Activated CD4-positive, alpha-beta T cell treated with anti-CD3 and anti-CD28 coated beads for 36 hours (primary cell): ENCODE measurements around the gene ZNF319. TPM values are rescaled to one million over a fixed set of nuclear protein-coding genes. Genes with fewer than 3 reads are reported as not detected.
A peak's percentile ranks its signal among the peaks of the same experiment; 100 is the strongest.

Experiments used
- ATAC-seq: fragments of 200-7000 bp; cut with Tn5 transposase; one replicate; pipeline ENCODE4 v1.10.0; 2021; ENCODE audit warnings: mild to moderate bottlenecking, moderate library complexity
- CTCF ChIA-PET: fragments of 350-600 bp; sonication (Branson Sonifier 250); formaldehyde crosslinking; loops from one replicate; lab custom pipeline; 2021; ENCODE audit warnings: antibody characterized with exemption; lab: Charles Lee
- POLR2A ChIA-PET: fragments of 350-600 bp; sonication (Branson Sonifier 250); formaldehyde crosslinking; loops from one replicate; lab custom pipeline; 2021; ENCODE audit warnings: antibody characterized with exemption, inconsistent platforms; lab: Charles Lee
- DNase-seq: peaks from one replicate; pipeline ENCODE4 v3.0.0-alpha.2; 2020
- H3K27ac Mint-ChIP-seq: one replicate; pipeline ENCODE4 v1.8.0; 2021; ENCODE audit warnings: mixed read lengths
- H3K27me3 Mint-ChIP-seq: one replicate; pipeline ENCODE4 v1.8.0; 2021; ENCODE audit warnings: mixed read lengths
- H3K36me3 Mint-ChIP-seq: one replicate; pipeline ENCODE4 v1.8.0; 2021; ENCODE audit warnings: low read depth, mixed read lengths
- H3K4me1 Mint-ChIP-seq: one replicate; pipeline ENCODE4 v1.8.0; 2021; ENCODE audit warnings: mixed read lengths
- H3K4me3 Mint-ChIP-seq: one replicate; pipeline ENCODE4 v1.8.0; 2021; ENCODE audit warnings: mild to moderate bottlenecking, moderate library complexity, mixed read lengths
- H3K9me3 Mint-ChIP-seq: one replicate; pipeline ENCODE4 v1.8.0; 2021; ENCODE audit warnings: low read depth, mixed read lengths
- intact Hi-C, 2 experiments: fragments of 100-400 bp; cut with DNase I in 1 of 2; cut with micrococcal nuclease in 1 of 2; formaldehyde crosslinking; loops; one replicate each; pipeline versions ENCODE4 v1.14.2 to v1.15.1; 2022 to 2024; cut with DNase I, micrococcal nuclease
- total RNA-seq, 2 experiments: library from RNA; stranded (reverse); gene quantifications; one replicate each; pipeline ENCODE4 v1.2.3, GENCODE V29; 2021

ZNF319 gene
- total RNA-seq, 2 experiments from 2014 or later = 5.3 to 6.6 TPM

GRCh38 chr16:58001781-58002415 is 1.4 kb upstream of the ZNF319 start:
- Mint-ChIP-seq H3K4me3 (peak overlapping the region; percentile 91), H3K27ac (no peak overlapping the region), H3K9me3 (no peaks in the 10 kb centered on the region), H3K4me1 (peaks cover 41% of the 10 kb centered on the region), H3K36me3 (peaks cover 18% of the 10 kb centered on the region), H3K27me3 (no peaks in the 10 kb centered on the region)
- DNase-seq (no peak), ATAC-seq (no peak)
- intact Hi-C loops = loop anchor here (1.0 to 5.0 kb wide), 16 partner anchors 17 to 1645 kb away; partner anchors contain the start of genes CCDC102A (in 1 of the 2), CFAP20 (in 1 of the 2), CIAPIN1 (in 1 of the 2) and COQ9 (in 1 of the 2)
- ChIA-PET CTCF (interaction anchor here (1.0 to 1.4 kb wide), 5 partner anchors 10 to 426 kb away, joined by 3 to 5 read pairs (median 3); partner anchors contain the start of gene CNGB1), POLR2A (interaction anchor here (0.7 kb wide), 1 partner anchor 31 kb away, joined by 3 read pairs; the partner anchor contains the start of gene CNGB1)

DNA sequence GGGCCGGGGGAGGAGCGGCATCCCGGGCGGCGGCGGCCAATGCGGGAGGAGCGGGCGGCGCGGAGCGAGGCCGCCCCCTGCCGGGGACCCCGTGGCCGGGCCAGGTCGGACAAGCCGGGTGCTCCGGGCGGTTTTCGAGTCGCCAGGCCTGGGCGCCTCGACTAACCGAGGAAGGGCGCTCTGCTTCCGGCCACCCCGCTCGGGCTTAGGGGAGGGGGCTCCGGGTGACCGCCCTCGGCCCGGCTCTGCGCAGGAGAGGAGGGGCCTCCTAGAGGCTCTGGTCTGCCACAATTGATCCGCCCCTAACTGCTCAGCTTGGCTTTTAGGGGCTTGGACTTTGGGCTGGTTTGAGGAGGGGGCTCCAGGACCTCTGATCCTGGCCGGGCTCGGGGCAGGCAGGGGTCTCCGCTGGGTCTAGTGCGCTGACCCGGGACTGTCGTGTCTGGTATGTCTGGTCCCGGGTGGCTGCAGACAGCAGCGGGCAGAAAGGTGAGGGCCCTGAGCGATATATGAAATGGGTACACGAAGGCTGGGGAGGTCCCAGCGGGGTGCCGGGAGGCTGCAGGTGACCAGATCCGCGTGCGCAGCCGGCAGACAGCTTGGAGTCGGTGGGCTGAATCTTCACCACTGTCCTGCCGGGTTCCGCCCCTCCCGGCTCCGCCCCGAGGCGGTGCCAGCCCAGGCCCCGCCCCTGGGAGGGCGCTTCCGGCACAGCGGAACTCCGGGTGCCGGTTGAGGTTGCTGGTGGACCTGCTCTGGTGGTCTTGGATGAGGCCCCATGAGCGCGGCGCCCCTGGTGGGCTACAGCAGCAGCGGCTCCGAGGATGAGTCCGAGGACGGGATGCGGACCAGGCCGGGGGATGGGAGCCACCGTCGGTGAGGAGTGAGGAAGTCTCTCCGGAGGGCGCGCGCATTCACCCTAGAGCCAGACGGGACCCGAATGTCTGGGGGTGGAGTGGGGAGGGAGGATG is 519 bp upstream of the ZNF319 start, which contains the start of gene USB1:
Gene USB1, plus strand, starts transcription at position 702 of the 971 bp plus-strand sequence. Its CDS starts 77 bp downstream, at position 779.
- Mint-ChIP-seq H3K27ac (peak within 1 kb of the TSS; percentile 80), H3K36me3 (peaks cover 15% of the 10 kb centered on the region), H3K4me3 (peak within 1 kb of the TSS; percentile 91), H3K4me1 (peaks cover 41% of the 10 kb centered on the region), H3K9me3 (no peaks in the 10 kb centered on the region), H3K27me3 (no peaks in the 10 kb centered on the region)
- intact Hi-C loops = loop anchor here (1.0 to 5.0 kb wide), 19 partner anchors 16 to 1644 kb away; partner anchors contain the start of genes CCDC102A (in 1 of the 2), CFAP20 (in 1 of the 2), CIAPIN1 (in 1 of the 2) and COQ9 (in 1 of the 2)
- CTCF ChIA-PET = interaction anchor here (0.8 to 1.4 kb wide), 6 partner anchors 9 to 425 kb away, joined by 3 to 5 read pairs (median 4); partner anchors contain the start of genes CFAP20 and CNGB1
- peak; percentile 89 for DNase-seq
- ATAC-seq = peak; percentile 79
- POLR2A ChIA-PET = interaction anchor here (0.6 to 0.7 kb wide), 2 partner anchors 30 to 128 kb away, joined by 3 read pairs; partner anchors contain the start of genes CFAP20 and CNGB1

GRCh38 chr16:57999366-57999970 is 1.0 kb downstream of the ZNF319 start:
- H3K4me3 Mint-ChIP-seq = peak overlapping the region; percentile 74
- H3K27ac Mint-ChIP-seq = peak overlapping the region; percentile 48
- H3K4me1 Mint-ChIP-seq = peaks cover 51% of the 10 kb centered on the region
- ChIA-PET CTCF (interaction anchor here (0.6 to 1.9 kb wide), 8 partner anchors 11 to 263 kb away, joined by 3 to 9 read pairs (median 3); no protein-coding TSS in a partner anchor), POLR2A (interaction anchor here (0.7 to 0.8 kb wide), 2 partner anchors 94 to 406 kb away, joined by 3 to 4 read pairs; no protein-coding TSS in a partner anchor)
- peaks cover 13% of the 10 kb centered on the region for H3K36me3 Mint-ChIP-seq
- H3K27me3 Mint-ChIP-seq = no peaks in the 10 kb centered on the region
- intact Hi-C loops = loop anchor here in 1 of 2 experiments (1.0 to 10.0 kb wide), 3 partner anchors 195 to 422 kb away; partner anchors contain the start of genes KATNB1 and KIFC3
- peak; percentile 59 for DNase-seq
- no peaks in the 10 kb centered on the region for H3K9me3 Mint-ChIP-seq
- ATAC-seq = peak; percentile 26

DNA sequence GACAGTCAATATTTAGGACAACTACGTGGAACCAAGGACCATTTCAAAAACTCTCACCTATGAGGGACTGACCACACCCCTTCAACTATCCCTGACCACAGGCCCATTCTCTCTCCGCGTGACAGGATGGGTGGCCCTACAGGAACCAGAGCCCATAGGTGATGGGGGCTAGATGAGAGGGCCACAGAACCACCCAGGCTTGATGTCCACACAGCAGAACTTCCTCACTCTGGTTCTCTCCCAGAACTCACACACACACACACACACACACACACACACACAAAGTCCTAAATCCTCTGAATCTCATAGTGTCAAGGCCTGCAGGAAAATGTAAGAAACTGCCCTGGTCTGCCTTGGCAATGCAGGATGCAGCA is 1.5 kb downstream of the ZNF319 start:
- H3K4me3 Mint-ChIP-seq = peak overlapping the region; percentile 74
- ATAC-seq = no peak

GRCh38 chr16:57998486-57998885 is 2.0 kb downstream of the ZNF319 start:
- Mint-ChIP-seq H3K27ac (peak overlapping the region; percentile 47), H3K9me3 (no peaks in the 10 kb centered on the region), H3K4me3 (peak overlapping the region; percentile 74), H3K4me1 (peaks cover 51% of the 10 kb centered on the region), H3K36me3 (peaks cover 13% of the 10 kb centered on the region), H3K27me3 (no peaks in the 10 kb centered on the region)
- intact Hi-C loops = loop anchor here in 1 of 2 experiments (5.0 to 10.0 kb wide), 2 partner anchors 194 to 421 kb away; partner anchors contain the start of gene KIFC3
- POLR2A ChIA-PET = no interaction called here
- ATAC-seq (peak; percentile 25), DNase-seq (peak; percentile 76)
- CTCF ChIA-PET = interaction anchor here (0.8 to 1.9 kb wide), 3 partner anchors 91 to 241 kb away, joined by 3 to 9 read pairs (median 4); no protein-coding TSS in a partner anchor

More for the DNA sequence above, 1.5 kb downstream of the ZNF319 start:
- POLR2A ChIA-PET = interaction anchor here (0.7 to 0.8 kb wide), 2 partner anchors 93 to 406 kb away, joined by 3 to 4 read pairs; no protein-coding TSS in a partner anchor
- no peak for DNase-seq
- intact Hi-C loops = loop anchor here in 1 of 2 experiments (1.0 to 10.0 kb wide), 3 partner anchors 194 to 422 kb away; partner anchors contain the start of genes KATNB1 and KIFC3
- peaks cover 54% of the 10 kb centered on the region for H3K4me1 Mint-ChIP-seq
- H3K27ac Mint-ChIP-seq = peak overlapping the region; percentile 48
- H3K36me3 Mint-ChIP-seq = peaks cover 13% of the 10 kb centered on the region
- no peaks in the 10 kb centered on the region for H3K9me3 Mint-ChIP-seq
- no peaks in the 10 kb centered on the region for H3K27me3 Mint-ChIP-seq
- CTCF ChIA-PET = interaction anchor here (0.6 to 1.9 kb wide), 5 partner anchors 92 to 263 kb away, joined by 3 to 9 read pairs (median 3); no protein-coding TSS in a partner anchor

GRCh38 chr16:57997528-57998265 is 2.8 kb downstream of the ZNF319 start:
- Mint-ChIP-seq H3K27ac (peak overlapping the region; percentile 47), H3K4me3 (peak overlapping the region; percentile 74), H3K27me3 (no peaks in the 10 kb centered on the region), H3K4me1 (peaks cover 51% of the 10 kb centered on the region), H3K9me3 (no peaks in the 10 kb centered on the region), H3K36me3 (peaks cover 13% of the 10 kb centered on the region)
- CTCF ChIA-PET = interaction anchor here (1.0 to 1.9 kb wide), 3 partner anchors 11 to 238 kb away, joined by 3 to 9 read pairs (median 3); no protein-coding TSS in a partner anchor
- POLR2A ChIA-PET = no interaction called here
- ATAC-seq = no peak
- intact Hi-C loops = loop anchor here in 1 of 2 experiments (5.0 to 10.0 kb wide), 2 partner anchors 193 to 420 kb away; partner anchors contain the start of gene KIFC3
- no peak for DNase-seq

- CTCF ChIA-PET = interaction anchor here (1.0 kb wide), 2 partner anchors 10 to 237 kb away, joined by 3 read pairs; no protein-coding TSS in a partner anchor
- POLR2A ChIA-PET = no interaction called here
- no peak for ATAC-seq
- Mint-ChIP-seq H3K4me1 (peaks cover 46% of the 10 kb centered on the region), H3K27ac (no peak overlapping the region), H3K36me3 (peaks cover 11% of the 10 kb centered on the region), H3K9me3 (no peaks in the 10 kb centered on the region), H3K4me3 (no peak overlapping the region), H3K27me3 (no peaks in the 10 kb centered on the region)
- intact Hi-C loops = loop anchor here in 1 of 2 experiments (5.0 to 10.0 kb wide), 2 partner anchors 192 to 420 kb away; partner anchors contain the start of gene KIFC3
- DNase-seq = no peak
These were observed 3.3 kb downstream of the ZNF319 start for GRCh38 chr16:57997176-57997527.

GRCh38 chr16:57996406-57997175 is 3.9 kb downstream of the ZNF319 start:
- intact Hi-C loops = loop anchor here in 1 of 2 experiments (5.0 to 10.0 kb wide), 2 partner anchors 192 to 419 kb away; partner anchors contain the start of gene KIFC3
- no peaks in the 10 kb centered on the region for H3K27me3 Mint-ChIP-seq
- no peak for DNase-seq
- POLR2A ChIA-PET = no interaction called here
- H3K4me1 Mint-ChIP-seq = peaks cover 40% of the 10 kb centered on the region
- H3K36me3 Mint-ChIP-seq = peaks cover 11% of the 10 kb centered on the region
- no peak for ATAC-seq
- no peak overlapping the region for H3K4me3 Mint-ChIP-seq
- H3K27ac Mint-ChIP-seq = no peak overlapping the region
- no peaks in the 10 kb centered on the region for H3K9me3 Mint-ChIP-seq
- CTCF ChIA-PET = interaction anchor here (0.6 to 1.2 kb wide), 3 partner anchors 9 to 237 kb away, joined by 3 to 4 read pairs (median 3); no protein-coding TSS in a partner anchor
